D341Med (cell line): ENCODE results near the gene NUP210L.

ENCODE experiments used
- DNase-seq: peaks from one replicate; pipeline ENCODE4 v3.0.0; 2012; ENCODE audit warnings: low spot score

The NUP210L gene

DNA sequence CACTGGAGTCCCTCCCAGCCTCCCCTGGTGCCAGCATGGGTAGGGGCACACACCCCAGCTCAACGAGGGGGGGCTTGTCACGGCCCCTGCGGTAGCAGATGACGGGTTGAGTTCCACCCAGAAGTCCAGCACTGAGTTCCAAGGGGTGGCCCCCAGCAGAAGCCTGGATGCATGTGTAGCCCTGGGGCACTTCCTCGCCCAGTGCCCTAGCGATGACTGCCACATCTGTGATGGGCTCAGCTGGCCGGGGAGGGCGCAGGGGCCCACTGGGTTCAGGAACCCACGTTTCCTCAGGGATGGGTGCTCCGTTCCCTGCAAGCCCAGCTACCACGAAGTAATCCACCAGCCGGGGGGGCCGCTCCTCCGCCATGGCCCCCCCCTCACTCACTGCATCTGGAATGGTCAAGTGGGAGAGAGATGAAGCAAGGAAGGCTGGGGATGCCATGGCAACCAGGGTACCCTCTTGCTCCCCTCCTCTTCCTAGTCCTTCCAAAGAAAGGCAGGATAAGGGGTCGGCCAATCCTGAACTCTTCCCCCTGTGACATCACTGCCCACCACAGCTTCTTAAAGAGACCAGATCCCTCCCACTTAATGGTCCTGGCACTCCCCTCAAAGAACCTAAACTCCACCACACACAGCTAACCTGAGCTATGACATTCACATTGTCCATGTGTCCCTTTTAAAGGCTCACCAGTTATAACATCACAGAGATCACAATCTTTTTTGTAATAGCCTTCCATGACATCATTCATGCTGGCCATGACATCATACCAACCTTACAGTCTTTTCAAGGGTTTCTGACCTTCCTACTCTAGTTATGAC lies 210.7 kb downstream of the NUP210L start:
- DNase-seq, result no peak

- DNase-seq, result no peak
These were observed 211.9 kb downstream of the NUP210L start for GRCh38 chr1:153942766-153943549.
